PC-3 (cell line): ENCODE measurements around the gene RPN1. TPM values are rescaled to one million over a fixed set of nuclear protein-coding genes. Genes with fewer than 3 reads are reported as not detected.

Source experiments
- ATAC-seq: fragments of 200-7000 bp; cut with Tn5 transposase; 2 replicates; pipeline ENCODE4 v1.9.1; 2020; ENCODE audit warnings: mild to moderate bottlenecking, moderate library complexity
- BruUV-seq: library from RNA; stranded (reverse); fragments of 400-500 nt; replicated peaks from 2 replicates; lab custom pipeline; 2021; lab: Mats Ljungman, UMichigan
- CTCF ChIA-PET: fragments of 300-600 bp; sonication (Branson Sonifier 250); formaldehyde crosslinking; loops from one replicate; lab custom pipeline; 2022; ENCODE audit warnings: antibody characterized with exemption; lab: Charles Lee
- POLR2A ChIA-PET: fragments of 300-600 bp; sonication (Branson Sonifier 250); formaldehyde crosslinking; loops from one replicate; lab custom pipeline; 2022; ENCODE audit warnings: antibody characterized with exemption; ENCODE audit not compliant: unreplicated experiment; lab: Charles Lee
- DNase-seq: peaks from one replicate; pipeline ENCODE4 v3.0.0-alpha.2; 2015
- H2AFZ ChIP-seq: fragments of 300-600 bp; sonication (generic); 2 replicates; pipeline ENCODE4 v1.6.0; 2016; ENCODE audit warnings: antibody characterized with exemption, low read length
- H3F3A ChIP-seq: fragments of 300-600 bp; sonication (generic); one replicate; pipeline ENCODE4 v1.6.0; 2017; ENCODE audit warnings: antibody characterized with exemption, low read length, control low read depth, mild to moderate bottlenecking; ENCODE audit not compliant: unreplicated experiment
- H3K27ac ChIP-seq: fragments of 300-600 bp; sonication (generic); 2 replicates; pipeline ENCODE4 v1.5.1; 2016; ENCODE audit warnings: mild to moderate bottlenecking, low read length
- H3K27me3 ChIP-seq: fragments of 300-600 bp; sonication (generic); 2 replicates; pipeline ENCODE4 v1.6.1; 2016; ENCODE audit warnings: low read length, mixed read lengths
- H3K36me3 ChIP-seq: fragments of 300-600 bp; sonication (generic); 2 replicates; pipeline ENCODE4 v1.6.1; 2016; ENCODE audit warnings: low read depth, mixed run types, low read length, mixed read lengths
- H3K4me1 ChIP-seq: fragments of 300-600 bp; sonication (generic); 2 replicates; pipeline ENCODE4 v1.5.1; 2016; ENCODE audit warnings: low read length; ENCODE audit not compliant: insufficient read depth
- H3K4me2 ChIP-seq: fragments of 300-600 bp; sonication (generic); 2 replicates; pipeline ENCODE4 v1.6.0; 2016; ENCODE audit warnings: low read length
- H3K4me3 ChIP-seq: fragments of 300-600 bp; sonication (generic); 2 replicates; pipeline ENCODE4 v1.5.1; 2016; ENCODE audit warnings: mild to moderate bottlenecking, low read length, mixed read lengths
- H3K79me2 ChIP-seq: fragments of 300-600 bp; sonication (generic); 2 replicates; pipeline ENCODE4 v1.6.1; 2017; ENCODE audit warnings: low read length, mixed read lengths
- H3K9ac ChIP-seq: fragments of 300-600 bp; sonication (generic); 2 replicates; pipeline ENCODE4 v1.6.0; 2016; ENCODE audit warnings: mild to moderate bottlenecking, low read length
- H3K9me2 ChIP-seq: fragments of 300-600 bp; sonication (generic); replicated peaks from 2 replicates; pipeline ENCODE4 v1.6.1; 2016; ENCODE audit warnings: mixed run types, low read length, mixed read lengths
- H3K9me3 ChIP-seq: fragments of 300-600 bp; sonication (generic); 2 replicates; pipeline ENCODE4 v1.6.1; 2016; ENCODE audit warnings: low read length, mixed read lengths
- H4K20me1 ChIP-seq: fragments of 300-600 bp; sonication (generic); 2 replicates; pipeline ENCODE4 v1.6.1; 2016; ENCODE audit warnings: low read length, mixed read lengths
- CTCF ChIP-seq: fragments of 300-600 bp; sonication (generic); conservative IDR thresholded peaks from 2 replicates; pipeline ENCODE4 v1.5.1; 2017; ENCODE audit warnings: antibody characterized with exemption, low read depth, mild to moderate bottlenecking, low read length
- EZH2 ChIP-seq: fragments of 300-600 bp; sonication (generic); IDR thresholded peaks from one replicate; pipeline ENCODE4 v1.6.1; 2017; ENCODE audit warnings: antibody characterized with exemption, mild to moderate bottlenecking, low read length; ENCODE audit not compliant: unreplicated experiment
- EZH2phosphoT487 ChIP-seq: fragments of 300-600 bp; sonication (generic); IDR thresholded peaks from 2 replicates; pipeline ENCODE4 v1.6.1; 2018; ENCODE audit warnings: mild to moderate bottlenecking, antibody characterized with exemption, low read length, borderline replicate concordance
- intact Hi-C: fragments of 100-400 bp; cut with micrococcal nuclease; formaldehyde crosslinking; loops from 2 replicates; pipeline ENCODE4 v1.9.0; 2023
- total RNA-seq: library from RNA; depleted of rRNA; stranded (reverse); fragments of >200 nt; gene quantifications from 2 replicates; pipeline ENCODE4 v1.2.3, GENCODE V29; 2014

The RPN1 gene
- total RNA-seq, 1 experiment from 2014 or later: 262 TPM

- H3K9me3 ChIP-seq: no peaks in the 10 kb centered on the region
- no peaks in the 10 kb centered on the region for H3K36me3 ChIP-seq
- no peak for DNase-seq
- H3F3A ChIP-seq: no peaks in the 10 kb centered on the region
- intact Hi-C loops: no loop called here
- ChIA-PET CTCF (no interaction called here), POLR2A (no interaction called here)
- H3K79me2 ChIP-seq: no peaks in the 10 kb centered on the region
- peaks cover 2% of the 10 kb centered on the region for H3K4me1 ChIP-seq
- ATAC-seq: no peak
- no peak overlapping the region for H2AFZ ChIP-seq
- H3K4me3 ChIP-seq: no peak overlapping the region
- H3K9me2 ChIP-seq: no peaks in the 10 kb centered on the region
- H4K20me1 ChIP-seq: no peaks in the 10 kb centered on the region
- no peaks in the 10 kb centered on the region for H3K27me3 ChIP-seq
- H3K27ac ChIP-seq: no peak overlapping the region
- no peak overlapping the region for H3K4me2 ChIP-seq
- no peak overlapping the region for H3K9ac ChIP-seq
- BruUV-seq: no TSS peak
- no peak for TF ChIP-seq EZH2
Measured at GRCh38 chr3:128686465-128686864, 35.8 kb upstream of the RPN1 start.

DNA sequence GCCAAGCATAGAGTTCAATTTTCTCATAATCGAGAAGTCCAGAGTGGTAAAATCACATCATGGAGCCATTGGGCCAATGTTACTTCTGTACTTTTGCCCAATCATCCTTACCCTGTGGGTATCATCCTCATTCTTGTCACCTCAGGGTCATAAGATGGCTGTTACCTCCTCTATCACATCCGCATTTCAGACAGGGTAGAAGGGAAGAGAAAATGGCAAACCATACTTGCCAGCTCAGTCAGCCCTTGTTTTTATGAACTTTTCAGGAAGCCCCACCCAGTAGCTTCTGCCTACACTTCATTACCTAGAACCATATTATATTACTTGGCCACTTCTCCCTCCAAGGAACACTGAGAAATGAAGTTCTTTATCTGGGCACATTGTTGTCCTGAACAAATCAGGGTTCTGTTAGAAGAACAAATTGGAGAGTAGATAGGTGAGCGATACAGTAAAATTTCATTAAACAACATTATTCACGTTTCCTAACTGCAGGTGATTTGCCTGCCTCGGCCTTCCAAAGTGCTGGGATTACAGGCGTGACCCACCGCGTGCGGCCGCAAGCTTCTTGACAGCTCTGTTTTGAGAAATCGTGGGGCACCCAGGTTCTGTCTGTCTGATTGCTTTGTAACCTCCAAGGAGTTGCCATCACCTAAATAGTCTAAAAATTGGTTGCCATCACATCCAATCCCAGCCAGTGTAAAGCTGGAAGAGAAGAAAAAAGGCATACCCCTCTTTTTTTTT lies 34.5 kb upstream of the RPN1 start:
- Histone ChIP-seq H3F3A (no peaks in the 10 kb centered on the region), H4K20me1 (no peaks in the 10 kb centered on the region), H3K9me3 (no peaks in the 10 kb centered on the region), H3K4me3 (no peak overlapping the region), H3K36me3 (no peaks in the 10 kb centered on the region), H2AFZ (no peak overlapping the region), H3K9ac (no peak overlapping the region), H3K79me2 (no peaks in the 10 kb centered on the region), H3K9me2 (no peaks in the 10 kb centered on the region), H3K4me2 (no peak overlapping the region), H3K4me1 (peaks cover 5% of the 10 kb centered on the region), H3K27me3 (no peaks in the 10 kb centered on the region), H3K27ac (no peak overlapping the region)
- DNase-seq (no peak), ATAC-seq (no peak)
- intact Hi-C loops: no loop called here
- ChIA-PET POLR2A (no interaction called here), CTCF (no interaction called here)
- TF ChIP-seq EZH2 (no peak), EZH2phosphoT487 (no peak), CTCF (no peak)
- BruUV-seq: no TSS peak

DNA sequence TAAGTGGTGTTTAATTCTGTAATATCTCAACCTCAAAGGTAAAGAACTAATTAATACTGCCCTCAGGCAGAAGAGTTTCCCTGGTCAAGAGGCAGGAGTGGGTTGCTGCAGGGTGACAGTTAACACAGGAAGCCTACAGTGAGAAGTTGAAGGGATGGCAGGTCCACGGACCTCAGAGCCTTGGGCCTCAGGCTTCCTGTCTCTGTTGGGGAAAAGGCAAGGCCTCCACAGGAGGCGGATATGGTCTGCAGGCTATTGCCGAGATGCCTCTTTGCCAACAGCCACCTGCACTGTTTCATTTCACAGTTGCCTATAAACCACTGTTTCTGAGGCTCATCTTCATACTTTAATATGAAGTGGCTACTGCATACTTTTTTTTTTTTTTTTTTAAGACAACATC lies 33.3 kb upstream of the RPN1 start:
- no peaks in the 10 kb centered on the region for H4K20me1 ChIP-seq
- H3K4me3 ChIP-seq: no peak overlapping the region
- no peaks in the 10 kb centered on the region for H3K9me2 ChIP-seq
- ChIA-PET POLR2A (no interaction called here), CTCF (no interaction called here)
- H3K27me3 ChIP-seq: no peaks in the 10 kb centered on the region
- BruUV-seq: no TSS peak
- no peak overlapping the region for H3K9ac ChIP-seq
- DNase-seq (no peak), ATAC-seq (no peak)
- no peaks in the 10 kb centered on the region for H3F3A ChIP-seq
- H2AFZ ChIP-seq: no peak overlapping the region
- TF ChIP-seq EZH2: no peak
- TF ChIP-seq EZH2phosphoT487: no peak
- no peak for TF ChIP-seq CTCF
- no peaks in the 10 kb centered on the region for H3K36me3 ChIP-seq
- no peaks in the 10 kb centered on the region for H3K79me2 ChIP-seq
- H3K4me2 ChIP-seq: no peak overlapping the region
- no peak overlapping the region for H3K27ac ChIP-seq
- H3K9me3 ChIP-seq: no peaks in the 10 kb centered on the region
- peaks cover 5% of the 10 kb centered on the region for H3K4me1 ChIP-seq
- intact Hi-C loops: no loop called here
